HepG2 (cell line): ENCODE results near the gene HHIPL1. TPM values are rescaled to one million over a fixed set of nuclear protein-coding genes. Genes with fewer than 3 reads are reported as not detected.

Experiments
- HNF4G ChIP-seq, 2 experiments: sonication (generic) in 1 of 2; formaldehyde crosslinking in 1 of 2; IDR thresholded peaks; 2 replicates each; pipeline versions ENCODE4 v1.4.0 to v1.6.1; 2011 to 2020; ENCODE audit warnings: borderline replicate concordance in 2 of 2, low read depth in 2 of 2, mild to moderate bottlenecking in 2 of 2, low read length in 1 of 2, missing genetic modification reagents in 1 of 2, moderate library complexity in 1 of 2
- JUND ChIP-seq: sonication (generic); formaldehyde crosslinking; IDR thresholded peaks from 2 replicates; pipeline ENCODE4 v1.8.0; 2022; ENCODE audit warnings: mild to moderate bottlenecking, missing genetic modification reagents
- NFRKB ChIP-seq: fragments of 450-650 bp; IDR thresholded peaks from 2 replicates; pipeline ENCODE4 v1.6.1; 2017
- PHF21A ChIP-seq: sonication (generic); formaldehyde crosslinking; IDR thresholded peaks from 2 replicates; pipeline ENCODE4 v1.5.0; 2020; ENCODE audit warnings: mild to moderate bottlenecking, missing genetic modification reagents
- ZFP36L1 ChIP-seq: sonication (generic); formaldehyde crosslinking; IDR thresholded peaks from 2 replicates; pipeline ENCODE4 v1.8.0; 2022; ENCODE audit warnings: mild to moderate bottlenecking, missing genetic modification reagents, moderate library complexity
- ZNF232 ChIP-seq: sonication (generic); formaldehyde crosslinking; IDR thresholded peaks from 2 replicates; pipeline ENCODE4 v1.4.0; 2020; ENCODE audit warnings: missing genetic modification reagents, borderline replicate concordance
- ZNF530 ChIP-seq: sonication (generic); formaldehyde crosslinking; IDR thresholded peaks from 2 replicates; pipeline ENCODE4 v1.5.0; 2020; ENCODE audit warnings: low read depth, mild to moderate bottlenecking, missing genetic modification reagents
- ZSCAN29 ChIP-seq: sonication (generic); formaldehyde crosslinking; conservative IDR thresholded peaks from 2 replicates; pipeline ENCODE4 v1.4.0; 2020; ENCODE audit warnings: mild to moderate bottlenecking, missing genetic modification reagents
- polyA plus RNA-seq, 8 experiments: library from polyadenylated mRNA; depleted of rRNA in 3 of 8; stranded (reverse) in 7 of 8; unstranded in 1 of 8; fragments of >200 nt; fragmentation: Illumina TruSeq in 4 of 8; extraction: Trizol in 4 of 8; gene quantifications; 2 replicates each; pipeline versions ENCODE4 v1.2.1 to v1.2.3, GENCODE V29; 2011 to 2016; ENCODE audit warnings: low read depth in 4 of 8, missing spikeins in 1 of 8, mixed read lengths in 1 of 8; ENCODE audit not compliant: insufficient read depth in 1 of 8
- total RNA-seq, 5 experiments: library from RNA; depleted of rRNA; stranded (reverse); fragments of >200 nt; fragmentation: Illumina TruSeq; extraction: Trizol; gene quantifications; 2 replicates each; pipeline ENCODE4 v1.2.3, GENCODE V29; 2016; ENCODE audit warnings: low read depth in 1 of 5
- TF ChIP-seq, protein P1 (sequence below): sonication (generic); formaldehyde crosslinking; IDR thresholded peaks from 2 replicates; pipeline ENCODE4 v1.5.1; 2020; ENCODE audit warnings: mild to moderate bottlenecking, missing genetic modification reagents, borderline replicate concordance
- TF ChIP-seq, protein P2 (sequence below): sonication (generic); formaldehyde crosslinking; IDR thresholded peaks from 2 replicates; pipeline ENCODE4 v1.8.1; 2022; ENCODE audit warnings: mild to moderate bottlenecking, missing genetic modification reagents
- TF ChIP-seq, protein P3 (sequence below): sonication (generic); formaldehyde crosslinking; IDR thresholded peaks from 2 replicates; pipeline ENCODE4 v1.4.0; 2020; ENCODE audit warnings: missing genetic modification reagents

HHIPL1 gene
- total and polyA plus RNA-seq, 2 of the 13 experiments (the other 11 are each of a cell fraction or from before 2014, with no cell fraction given), result not detected

GRCh38 chr14:99603471-99604277 lies 41.3 kb upstream of the HHIPL1 start, which contains the start of gene CCDC85C (continued):
- TF ChIP-seq, protein P1, sequence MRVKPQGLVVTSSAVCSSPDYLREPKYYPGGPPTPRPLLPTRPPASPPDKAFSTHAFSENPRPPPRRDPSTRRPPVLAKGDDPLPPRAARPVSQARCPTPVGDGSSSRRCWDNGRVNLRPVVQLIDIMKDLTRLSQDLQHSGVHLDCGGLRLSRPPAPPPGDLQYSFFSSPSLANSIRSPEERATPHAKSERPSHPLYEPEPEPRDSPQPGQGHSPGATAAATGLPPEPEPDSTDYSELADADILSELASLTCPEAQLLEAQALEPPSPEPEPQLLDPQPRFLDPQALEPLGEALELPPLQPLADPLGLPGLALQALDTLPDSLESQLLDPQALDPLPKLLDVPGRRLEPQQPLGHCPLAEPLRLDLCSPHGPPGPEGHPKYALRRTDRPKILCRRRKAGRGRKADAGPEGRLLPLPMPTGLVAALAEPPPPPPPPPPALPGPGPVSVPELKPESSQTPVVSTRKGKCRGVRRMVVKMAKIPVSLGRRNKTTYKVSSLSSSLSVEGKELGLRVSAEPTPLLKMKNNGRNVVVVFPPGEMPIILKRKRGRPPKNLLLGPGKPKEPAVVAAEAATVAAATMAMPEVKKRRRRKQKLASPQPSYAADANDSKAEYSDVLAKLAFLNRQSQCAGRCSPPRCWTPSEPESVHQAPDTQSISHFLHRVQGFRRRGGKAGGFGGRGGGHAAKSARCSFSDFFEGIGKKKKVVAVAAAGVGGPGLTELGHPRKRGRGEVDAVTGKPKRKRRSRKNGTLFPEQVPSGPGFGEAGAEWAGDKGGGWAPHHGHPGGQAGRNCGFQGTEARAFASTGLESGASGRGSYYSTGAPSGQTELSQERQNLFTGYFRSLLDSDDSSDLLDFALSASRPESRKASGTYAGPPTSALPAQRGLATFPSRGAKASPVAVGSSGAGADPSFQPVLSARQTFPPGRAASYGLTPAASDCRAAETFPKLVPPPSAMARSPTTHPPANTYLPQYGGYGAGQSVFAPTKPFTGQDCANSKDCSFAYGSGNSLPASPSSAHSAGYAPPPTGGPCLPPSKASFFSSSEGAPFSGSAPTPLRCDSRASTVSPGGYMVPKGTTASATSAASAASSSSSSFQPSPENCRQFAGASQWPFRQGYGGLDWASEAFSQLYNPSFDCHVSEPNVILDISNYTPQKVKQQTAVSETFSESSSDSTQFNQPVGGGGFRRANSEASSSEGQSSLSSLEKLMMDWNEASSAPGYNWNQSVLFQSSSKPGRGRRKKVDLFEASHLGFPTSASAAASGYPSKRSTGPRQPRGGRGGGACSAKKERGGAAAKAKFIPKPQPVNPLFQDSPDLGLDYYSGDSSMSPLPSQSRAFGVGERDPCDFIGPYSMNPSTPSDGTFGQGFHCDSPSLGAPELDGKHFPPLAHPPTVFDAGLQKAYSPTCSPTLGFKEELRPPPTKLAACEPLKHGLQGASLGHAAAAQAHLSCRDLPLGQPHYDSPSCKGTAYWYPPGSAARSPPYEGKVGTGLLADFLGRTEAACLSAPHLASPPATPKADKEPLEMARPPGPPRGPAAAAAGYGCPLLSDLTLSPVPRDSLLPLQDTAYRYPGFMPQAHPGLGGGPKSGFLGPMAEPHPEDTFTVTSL (CRISPR knock-in tag), result no peak; the same call in 1 of the 2 replicates
- TF ChIP-seq HNF4G (IDR thresholded peaks at IDR 0.05; ENCODE audit: borderline replicate concordance, low read depth, low read length) (no peak), HNF4G (CRISPR knock-in tag; IDR thresholded peaks at IDR 0.05; ENCODE audit: borderline replicate concordance, low read depth) (no peak), ZNF232 (CRISPR knock-in tag) (peak; percentile 97), ZSCAN29 (CRISPR knock-in tag) (no peak), JUND (CRISPR knock-in tag) (peak; percentile 44; the same call in 1 of the 2 replicates), ZFP36L1 (CRISPR knock-in tag) (peak; percentile 70; the same call in 1 of the 2 replicates), PHF21A (CRISPR knock-in tag) (no peak), NFRKB (no peak), ZNF530 (CRISPR knock-in tag) (peak; percentile 93)
- TF ChIP-seq, protein P2, sequence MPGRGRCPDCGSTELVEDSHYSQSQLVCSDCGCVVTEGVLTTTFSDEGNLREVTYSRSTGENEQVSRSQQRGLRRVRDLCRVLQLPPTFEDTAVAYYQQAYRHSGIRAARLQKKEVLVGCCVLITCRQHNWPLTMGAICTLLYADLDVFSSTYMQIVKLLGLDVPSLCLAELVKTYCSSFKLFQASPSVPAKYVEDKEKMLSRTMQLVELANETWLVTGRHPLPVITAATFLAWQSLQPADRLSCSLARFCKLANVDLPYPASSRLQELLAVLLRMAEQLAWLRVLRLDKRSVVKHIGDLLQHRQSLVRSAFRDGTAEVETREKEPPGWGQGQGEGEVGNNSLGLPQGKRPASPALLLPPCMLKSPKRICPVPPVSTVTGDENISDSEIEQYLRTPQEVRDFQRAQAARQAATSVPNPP, result peak; percentile 83; the same call in 1 of the 2 replicates
- TF ChIP-seq, protein P3, sequence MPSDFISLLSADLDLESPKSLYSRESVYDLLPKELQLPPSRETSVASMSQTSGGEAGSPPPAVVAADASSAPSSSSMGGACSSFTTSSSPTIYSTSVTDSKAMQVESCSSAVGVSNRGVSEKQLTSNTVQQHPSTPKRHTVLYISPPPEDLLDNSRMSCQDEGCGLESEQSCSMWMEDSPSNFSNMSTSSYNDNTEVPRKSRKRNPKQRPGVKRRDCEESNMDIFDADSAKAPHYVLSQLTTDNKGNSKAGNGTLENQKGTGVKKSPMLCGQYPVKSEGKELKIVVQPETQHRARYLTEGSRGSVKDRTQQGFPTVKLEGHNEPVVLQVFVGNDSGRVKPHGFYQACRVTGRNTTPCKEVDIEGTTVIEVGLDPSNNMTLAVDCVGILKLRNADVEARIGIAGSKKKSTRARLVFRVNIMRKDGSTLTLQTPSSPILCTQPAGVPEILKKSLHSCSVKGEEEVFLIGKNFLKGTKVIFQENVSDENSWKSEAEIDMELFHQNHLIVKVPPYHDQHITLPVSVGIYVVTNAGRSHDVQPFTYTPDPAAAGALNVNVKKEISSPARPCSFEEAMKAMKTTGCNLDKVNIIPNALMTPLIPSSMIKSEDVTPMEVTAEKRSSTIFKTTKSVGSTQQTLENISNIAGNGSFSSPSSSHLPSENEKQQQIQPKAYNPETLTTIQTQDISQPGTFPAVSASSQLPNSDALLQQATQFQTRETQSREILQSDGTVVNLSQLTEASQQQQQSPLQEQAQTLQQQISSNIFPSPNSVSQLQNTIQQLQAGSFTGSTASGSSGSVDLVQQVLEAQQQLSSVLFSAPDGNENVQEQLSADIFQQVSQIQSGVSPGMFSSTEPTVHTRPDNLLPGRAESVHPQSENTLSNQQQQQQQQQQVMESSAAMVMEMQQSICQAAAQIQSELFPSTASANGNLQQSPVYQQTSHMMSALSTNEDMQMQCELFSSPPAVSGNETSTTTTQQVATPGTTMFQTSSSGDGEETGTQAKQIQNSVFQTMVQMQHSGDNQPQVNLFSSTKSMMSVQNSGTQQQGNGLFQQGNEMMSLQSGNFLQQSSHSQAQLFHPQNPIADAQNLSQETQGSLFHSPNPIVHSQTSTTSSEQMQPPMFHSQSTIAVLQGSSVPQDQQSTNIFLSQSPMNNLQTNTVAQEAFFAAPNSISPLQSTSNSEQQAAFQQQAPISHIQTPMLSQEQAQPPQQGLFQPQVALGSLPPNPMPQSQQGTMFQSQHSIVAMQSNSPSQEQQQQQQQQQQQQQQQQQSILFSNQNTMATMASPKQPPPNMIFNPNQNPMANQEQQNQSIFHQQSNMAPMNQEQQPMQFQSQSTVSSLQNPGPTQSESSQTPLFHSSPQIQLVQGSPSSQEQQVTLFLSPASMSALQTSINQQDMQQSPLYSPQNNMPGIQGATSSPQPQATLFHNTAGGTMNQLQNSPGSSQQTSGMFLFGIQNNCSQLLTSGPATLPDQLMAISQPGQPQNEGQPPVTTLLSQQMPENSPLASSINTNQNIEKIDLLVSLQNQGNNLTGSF (CRISPR knock-in tag), result peak; percentile 99
